ENCODE data around the gene STK35. TPM values are rescaled to one million over a fixed set of nuclear protein-coding genes. Genes with fewer than 3 reads are reported as not detected.
A peak's percentile ranks its signal among the peaks of the same experiment; 100 is the strongest.

The STK35 gene
- total RNA-seq, 1 donor from 2014 or later: 10.1 TPM

GRCh38 chr20:2103461-2104153, 2.0 kb downstream of the STK35 start:
- ATAC-seq (peak; percentile 1), DNase-seq (ENCODE audit: low spot score) (no peak)

- no peak for DNase-seq (ENCODE audit: low spot score)
- ATAC-seq: no peak
Observed at GRCh38 chr20:2104236-2104635, 2.6 kb downstream of the STK35 start.

GRCh38 chr20:2108498-2108897, 6.9 kb downstream of the STK35 start:
- ATAC-seq: no peak
- DNase-seq (ENCODE audit: low spot score): no peak

GRCh38 chr20:2108987-2109386, 7.4 kb downstream of the STK35 start:
- peak; percentile 16 for DNase-seq (ENCODE audit: low spot score)
- ATAC-seq: no peak

- no peak for ATAC-seq
- peak; percentile 44 for DNase-seq (ENCODE audit: low spot score)
Observed at GRCh38 chr20:2109425-2110210, 8.0 kb downstream of the STK35 start.

GRCh38 chr20:2112910-2113309, 11.3 kb downstream of the STK35 start:
- DNase-seq (ENCODE audit: low spot score) (peak; percentile 23), ATAC-seq (no peak)

- DNase-seq (ENCODE audit: low spot score) (peak; percentile 14), ATAC-seq (no peak)
Observed at GRCh38 chr20:2114127-2114959, 12.7 kb downstream of the STK35 start.

- peak; percentile 39 for DNase-seq (ENCODE audit: low spot score)
Observed at GRCh38 chr20:2114990-2115681, 13.5 kb downstream of the STK35 start.

GRCh38 chr20:2116170-2116940, 14.7 kb downstream of the STK35 start:
- no peak for DNase-seq (ENCODE audit: low spot score)
- ATAC-seq: no peak

More at GRCh38 chr20:2114990-2115681, 13.5 kb downstream of the STK35 start:
- peak; percentile 55 for ATAC-seq

GRCh38 chr20:2118783-2119182, 17.2 kb downstream of the STK35 start:
- ATAC-seq (no peak), DNase-seq (ENCODE audit: low spot score) (no peak)

- no peak for DNase-seq (ENCODE audit: low spot score)
- no peak for ATAC-seq
Observed at GRCh38 chr20:2122936-2123335, 21.3 kb downstream of the STK35 start.

- DNase-seq (ENCODE audit: low spot score): no peak
- no peak for ATAC-seq
Observed at GRCh38 chr20:2123720-2124119, 22.1 kb downstream of the STK35 start.

GRCh38 chr20:2124564-2125213, 23.1 kb downstream of the STK35 start:
- no peak for ATAC-seq
- no peak for DNase-seq (ENCODE audit: low spot score)

- DNase-seq (ENCODE audit: low spot score) (no peak), ATAC-seq (peak; percentile 83)
Observed at GRCh38 chr20:2125474-2126112, 24.0 kb downstream of the STK35 start.

- DNase-seq (ENCODE audit: low spot score): no peak
- ATAC-seq: no peak
Observed at GRCh38 chr20:2127238-2127637, 25.6 kb downstream of the STK35 start.

GRCh38 chr20:2128542-2128941, 26.9 kb downstream of the STK35 start:
- DNase-seq (ENCODE audit: low spot score): no peak
- no peak for ATAC-seq

- DNase-seq (ENCODE audit: low spot score) (no peak), ATAC-seq (no peak)
Observed at GRCh38 chr20:2130062-2130591, 28.5 kb downstream of the STK35 start.

GRCh38 chr20:2130683-2131082, 29.1 kb downstream of the STK35 start:
- DNase-seq (ENCODE audit: low spot score) (no peak), ATAC-seq (no peak)

- no peak for DNase-seq (ENCODE audit: low spot score)
- ATAC-seq: no peak
Observed at GRCh38 chr20:2131366-2131765, 29.7 kb downstream of the STK35 start.
